Measurements from ENCODE around the gene C4BPA.
A peak's percentile ranks its signal among the peaks of the same experiment; 100 is the strongest.

Gene C4BPA

DNA sequence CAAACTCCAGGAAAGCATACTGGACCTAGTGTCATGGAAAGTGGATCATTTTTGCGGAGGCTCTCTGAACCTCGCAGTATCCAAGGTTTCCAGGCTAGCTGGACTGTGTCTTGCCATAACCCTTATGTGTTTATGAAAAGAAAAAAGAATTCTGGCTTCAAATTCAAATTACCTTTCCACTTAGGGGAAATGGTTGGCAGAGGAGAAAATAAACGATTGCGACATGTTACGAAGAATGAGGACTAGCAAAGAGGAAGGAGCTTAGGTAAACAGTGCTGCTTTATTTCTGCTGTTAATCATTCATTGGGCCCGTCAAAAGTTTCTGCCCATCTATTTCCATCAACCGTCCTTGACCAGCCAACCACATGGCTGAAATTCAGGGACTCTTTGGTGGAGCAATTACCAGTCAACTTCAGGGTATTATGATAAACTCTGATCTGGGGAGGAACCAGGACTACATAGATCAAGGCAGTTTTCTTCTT is at the start of gene C4BPA:
Gene C4BPA (plus strand): TSS at position 342 of the 482 bp plus-strand sequence. CDS start 8,793 bp downstream, outside the sequence.
- DNase-seq = no peak

DNA sequence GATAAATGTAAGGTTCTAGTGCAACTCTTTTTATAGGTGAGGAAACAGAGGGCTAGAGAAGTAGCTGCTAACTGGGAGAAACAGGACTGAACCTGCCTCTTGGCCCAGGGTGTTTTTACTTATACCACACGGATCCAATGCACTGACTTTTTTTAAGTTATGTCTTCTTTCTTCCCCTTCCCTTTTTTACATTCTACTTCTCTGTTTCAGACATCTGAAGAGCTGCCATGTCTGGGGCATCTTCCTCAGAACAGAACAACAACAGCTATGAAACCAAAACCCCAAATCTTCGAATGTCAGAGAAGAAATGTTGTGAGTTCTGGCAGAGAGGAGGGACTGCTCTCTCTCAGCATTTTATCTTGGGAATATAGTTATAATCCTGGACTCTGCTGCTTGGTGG is 49.5 kb upstream of the C4BPA start:
- DNase-seq = peak in 1 of 51 donors; percentile 34

DNA sequence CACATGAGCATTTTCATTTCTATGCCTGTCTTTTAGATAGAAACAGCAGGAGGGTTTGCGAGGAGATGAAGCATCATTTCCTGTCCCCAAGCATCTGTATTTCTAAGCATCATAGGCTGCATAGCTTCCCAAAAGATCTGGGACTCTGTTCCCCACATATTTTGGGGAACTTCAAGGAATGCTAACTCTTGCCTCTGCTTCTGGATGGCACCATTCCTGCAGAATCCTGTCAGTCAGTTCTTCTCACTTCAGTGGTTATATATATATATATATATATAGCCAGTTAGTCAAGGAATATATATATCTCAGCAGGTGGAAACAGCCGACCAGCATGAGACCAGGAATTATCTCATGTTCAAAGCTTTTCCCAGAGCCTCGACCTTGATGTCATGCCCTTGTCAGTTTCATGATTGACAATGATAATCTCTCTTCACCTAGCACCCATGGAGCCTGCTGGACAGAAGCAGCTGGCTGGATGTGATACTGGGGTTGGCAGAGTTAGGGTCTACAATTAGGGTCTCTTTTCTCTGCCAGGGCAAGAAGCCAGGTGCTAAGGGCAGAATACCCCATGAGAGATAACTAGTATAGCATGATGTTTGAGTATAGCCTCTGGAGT is 48.5 kb upstream of the C4BPA start:
- no peak for DNase-seq

DNA sequence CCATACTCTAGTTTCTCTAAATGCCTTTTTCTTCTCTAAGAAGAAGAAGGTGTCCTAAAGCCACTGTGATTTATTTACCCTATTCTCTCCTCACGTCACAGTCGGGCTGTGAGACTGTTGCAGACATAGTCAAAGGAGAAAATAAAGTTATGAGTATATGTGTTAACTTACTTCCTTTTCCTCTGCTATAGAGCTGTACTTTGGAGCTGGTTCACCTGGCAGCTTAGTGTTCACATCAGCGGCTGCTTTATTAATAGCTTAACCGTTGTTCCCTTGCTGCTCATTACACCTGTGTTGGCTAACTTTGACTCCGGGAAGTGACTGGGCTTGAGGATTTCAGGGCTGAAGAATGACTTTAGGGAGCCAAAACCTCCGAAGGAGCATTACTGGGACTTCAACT is 47.4 kb upstream of the C4BPA start:
- no peak for DNase-seq

DNA sequence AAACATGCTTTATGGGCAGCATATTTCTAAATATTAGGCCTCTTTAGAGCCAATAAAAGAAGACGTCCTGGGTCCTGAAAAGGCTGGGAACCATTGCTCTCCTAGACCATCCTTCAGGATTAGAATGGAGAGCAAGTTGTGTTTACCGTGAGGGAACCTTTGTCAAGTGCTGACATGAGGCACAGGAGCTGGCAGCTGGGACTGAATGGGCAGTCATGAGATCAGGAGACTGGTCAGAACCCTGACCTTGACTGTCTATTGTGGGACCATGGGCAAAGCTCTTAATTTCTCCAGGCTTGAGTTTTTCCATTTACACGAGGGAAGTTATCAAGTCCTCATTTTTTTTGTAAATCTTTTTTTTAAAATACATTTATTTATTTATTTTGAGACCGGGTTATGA is 45.8 kb upstream of the C4BPA start:
- DNase-seq = no peak

DNA sequence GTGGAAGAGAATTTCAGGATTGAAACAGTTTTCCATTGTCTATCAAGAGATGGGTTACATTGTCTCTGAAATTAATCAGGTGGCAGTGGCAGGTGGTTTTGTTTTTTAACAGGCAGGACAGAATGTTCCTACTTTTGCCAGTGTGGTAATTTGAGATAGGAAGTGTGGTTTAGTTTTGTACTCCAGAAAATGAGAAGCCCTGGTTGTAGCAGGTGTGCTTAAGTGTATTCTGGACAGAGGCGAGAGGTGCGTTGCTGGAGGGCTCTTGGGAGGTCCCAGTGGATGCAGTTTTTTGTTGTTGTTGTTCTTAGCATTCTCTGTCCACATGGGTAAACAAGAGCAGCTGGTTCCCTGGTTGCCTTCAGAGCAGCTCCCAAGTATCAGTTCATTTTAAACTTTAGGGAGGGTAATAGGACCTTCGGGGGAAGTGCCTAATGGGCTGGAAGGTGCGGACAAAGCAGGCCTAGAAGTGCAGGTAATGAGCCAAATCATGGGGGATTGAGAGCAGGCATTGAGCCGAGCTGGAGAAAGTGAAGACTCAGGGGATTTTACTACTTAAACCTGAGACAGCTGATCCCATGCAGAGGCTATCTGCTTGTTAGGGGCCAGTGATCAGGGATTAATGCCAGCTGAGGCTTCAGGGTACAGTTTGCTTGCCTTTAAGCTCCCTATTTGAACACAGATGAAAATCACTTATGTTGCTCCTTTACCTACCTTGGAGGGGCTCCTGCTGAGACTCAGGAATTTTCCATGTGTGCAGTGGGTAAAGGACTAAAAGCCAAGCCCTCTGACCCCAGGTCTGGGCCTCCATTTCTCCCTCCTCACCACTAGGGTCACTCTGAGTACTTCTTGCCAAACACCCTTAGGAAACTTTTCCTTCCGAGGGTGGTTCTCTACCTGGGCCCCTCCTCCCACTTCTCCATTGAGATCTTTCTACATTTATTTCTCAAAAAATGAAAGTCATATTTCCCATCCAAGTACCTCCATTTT is 44.9 kb upstream of the C4BPA start:
- no peak for DNase-seq

DNA sequence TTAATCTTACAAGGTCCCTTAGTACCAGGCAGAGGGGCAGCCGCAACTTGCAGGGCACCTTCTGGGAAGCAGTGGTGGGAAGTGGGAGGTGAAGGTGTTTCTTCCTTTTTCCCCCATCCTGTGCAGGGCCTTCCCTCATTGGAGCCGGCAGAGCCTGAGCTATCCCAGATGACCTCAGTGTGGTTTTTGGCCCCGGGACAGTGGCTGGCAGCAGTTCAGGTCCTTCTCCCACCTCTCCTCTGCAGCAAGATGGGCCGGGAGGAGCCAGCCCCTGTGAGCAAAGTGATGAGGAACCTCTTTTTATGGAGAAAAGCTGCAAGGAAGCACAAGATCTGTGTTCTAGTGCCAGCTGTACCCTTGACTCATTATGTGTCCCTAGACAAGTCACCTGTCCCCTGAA is 44.2 kb upstream of the C4BPA start:
- DNase-seq = no peak

DNA sequence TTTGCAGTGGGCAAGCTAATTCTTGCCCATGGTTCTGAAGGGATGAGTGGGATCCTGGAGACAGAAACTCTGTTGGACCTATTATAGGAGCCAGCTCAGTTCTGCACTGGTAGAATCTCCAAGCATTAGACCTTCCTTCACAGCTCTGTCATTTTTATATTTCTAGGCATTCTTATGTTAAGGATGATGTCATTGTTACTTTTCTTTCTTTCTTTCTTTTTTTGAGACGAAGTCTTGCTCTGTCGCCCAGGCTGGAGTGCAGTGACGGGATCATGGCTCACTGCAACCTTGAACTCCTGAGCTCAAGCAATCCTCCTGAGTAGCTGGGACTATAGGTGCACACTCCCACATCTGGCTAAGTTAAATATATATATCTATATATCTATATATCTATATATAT is 43.4 kb upstream of the C4BPA start:
- DNase-seq = no peak

DNA sequence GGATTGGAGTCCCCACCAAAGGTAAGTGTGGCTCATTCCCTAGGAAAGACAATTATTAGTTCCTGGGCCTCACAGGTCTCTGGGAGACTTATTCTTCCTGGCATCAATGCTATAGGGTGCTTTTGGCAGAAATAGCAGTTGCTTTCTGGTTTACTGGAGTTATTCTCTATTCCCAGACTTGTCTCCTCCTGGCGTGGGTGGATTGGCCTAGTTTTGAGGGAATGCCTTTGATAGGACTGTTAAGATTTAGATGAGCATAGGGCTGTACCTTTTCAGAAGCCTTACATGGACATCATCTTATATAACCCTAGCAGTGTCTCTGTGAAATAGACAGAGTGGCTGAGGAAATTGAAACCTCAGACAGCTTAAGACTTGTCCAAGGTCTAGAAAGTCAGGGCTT is 42.0 kb upstream of the C4BPA start:
- no peak for DNase-seq

DNA sequence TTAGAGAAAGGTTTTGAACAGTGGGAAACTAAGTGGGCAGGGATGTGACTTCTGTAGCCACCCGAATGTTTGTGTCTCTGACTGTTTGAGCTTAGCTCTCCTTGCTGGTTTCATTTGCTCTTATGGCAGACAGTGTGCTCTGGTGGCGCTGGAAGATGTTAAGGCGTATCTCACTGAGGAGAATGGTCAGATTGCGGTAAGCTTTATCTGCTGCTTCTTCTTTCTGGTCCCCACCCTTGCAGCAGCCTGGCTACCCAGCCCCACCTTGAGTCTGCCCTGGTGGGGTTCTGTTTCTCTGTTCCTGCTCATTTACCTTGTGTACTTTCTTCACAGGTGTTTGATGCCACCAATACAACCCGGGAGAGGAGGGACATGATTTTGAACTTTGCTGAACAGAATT is 41.0 kb upstream of the C4BPA start:
- DNase-seq = no peak

DNA sequence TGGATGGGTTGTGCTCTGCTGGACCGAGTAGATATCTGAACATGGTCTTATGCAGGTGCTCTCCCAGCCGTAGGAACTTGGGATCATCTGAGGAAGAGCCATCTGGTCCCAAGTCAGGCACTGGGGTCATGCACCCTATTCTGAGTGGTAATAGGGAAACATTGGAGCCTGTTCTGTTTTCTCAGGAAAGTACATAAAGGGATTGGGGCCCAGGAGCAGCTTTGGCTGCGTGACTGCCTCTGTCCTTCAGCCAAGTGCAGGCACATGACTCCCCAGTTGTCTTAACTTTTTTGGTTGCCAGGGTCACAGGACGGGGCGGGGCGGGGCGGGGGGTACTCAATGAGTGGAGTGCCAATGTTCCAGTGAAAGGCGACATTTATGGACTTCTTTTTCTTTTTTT is 39.5 kb upstream of the C4BPA start:
- DNase-seq = peak in 16 of 51 donors; percentile 5 to 51 (median 15)

DNA sequence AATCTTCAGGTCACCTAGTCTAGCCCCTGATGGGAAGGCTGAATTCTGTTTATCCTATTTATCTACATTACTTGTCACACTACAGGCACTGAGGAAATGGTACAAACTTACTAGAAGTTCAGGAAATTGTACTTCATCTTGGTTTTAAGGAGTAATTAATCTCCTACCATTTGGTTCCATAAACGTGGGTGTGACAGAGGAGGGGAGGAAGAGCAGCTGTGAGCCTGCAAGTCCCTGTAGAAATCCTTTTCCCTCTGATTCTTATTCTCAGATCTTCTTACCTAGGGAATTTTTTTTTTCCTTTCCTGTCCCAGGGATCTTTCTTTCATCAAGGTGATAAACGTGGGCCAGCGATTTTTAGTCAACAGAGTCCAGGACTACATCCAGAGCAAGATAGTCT is 36.8 kb upstream of the C4BPA start:
- no peak for DNase-seq

DNA sequence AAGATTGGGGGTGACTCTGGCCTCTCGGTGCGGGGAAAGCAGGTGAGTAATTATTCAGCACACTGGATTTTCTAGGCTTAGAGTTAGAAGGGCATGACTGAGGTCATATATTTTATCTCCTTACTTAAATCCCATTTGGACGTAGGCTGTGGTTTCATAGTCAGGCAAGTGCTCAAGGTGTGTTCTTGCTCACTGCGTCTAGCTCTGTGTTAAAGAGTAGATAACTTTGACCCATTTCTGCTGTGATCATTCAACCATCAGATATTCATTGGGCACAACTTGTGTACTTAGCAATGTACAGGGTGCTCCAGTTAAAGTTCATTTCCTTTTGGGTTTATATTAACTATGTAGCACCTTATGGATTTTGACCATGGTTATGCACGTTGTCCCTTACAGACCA is 36.4 kb upstream of the C4BPA start:
- DNase-seq = no peak

DNA sequence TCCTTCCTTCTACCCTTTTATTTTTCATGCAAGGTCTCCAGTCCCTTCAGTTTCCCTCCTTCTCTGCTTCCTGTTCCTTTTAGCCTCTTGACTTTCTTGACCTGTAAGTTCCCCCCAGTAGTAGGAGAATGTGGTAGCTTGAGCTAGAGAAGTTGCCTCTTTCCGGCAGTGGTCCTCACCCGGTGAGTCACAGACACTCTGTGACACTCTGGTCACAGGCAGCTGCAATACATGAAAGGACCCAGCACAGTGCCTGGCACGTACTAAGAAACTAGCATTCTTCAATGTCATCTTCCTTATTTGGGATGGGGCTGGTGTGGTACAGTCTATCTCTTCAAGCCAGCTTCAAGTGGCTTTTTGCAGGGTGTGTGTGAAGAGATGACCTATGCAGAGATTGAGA is 35.0 kb upstream of the C4BPA start:
- no peak for DNase-seq

DNA sequence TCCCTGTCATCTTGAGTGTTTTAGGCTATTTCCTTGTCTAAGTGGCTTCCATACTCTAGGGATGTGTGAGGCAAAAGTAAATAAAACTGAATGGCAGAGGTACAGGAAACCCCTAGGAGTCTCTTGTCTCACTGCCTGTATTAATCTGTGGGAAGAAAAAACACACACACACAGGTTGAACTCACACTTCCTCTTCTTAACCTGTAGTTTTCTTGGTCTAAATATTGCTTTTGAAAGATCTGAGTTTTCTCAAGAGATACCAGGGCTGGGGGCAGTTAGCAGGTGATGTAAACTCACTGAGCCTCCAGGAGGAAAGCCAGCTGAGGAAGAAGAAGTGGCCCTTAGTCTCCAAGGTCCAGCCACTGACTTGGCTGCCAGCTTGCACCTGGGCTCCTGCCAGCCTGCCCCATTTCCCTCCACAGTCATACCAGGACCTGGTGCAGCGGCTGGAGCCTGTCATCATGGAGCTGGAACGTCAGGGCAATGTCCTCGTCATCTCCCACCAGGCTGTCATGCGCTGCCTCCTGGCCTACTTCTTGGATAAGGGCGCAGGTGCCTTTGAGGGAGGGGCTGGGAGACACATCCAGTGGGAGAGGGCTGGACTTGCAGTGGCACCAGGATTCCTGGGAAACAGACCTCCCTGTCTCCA is 34.1 kb upstream of the C4BPA start:
- peak in 9 of 51 donors; percentile 7 to 53 (median 22) for DNase-seq

DNA sequence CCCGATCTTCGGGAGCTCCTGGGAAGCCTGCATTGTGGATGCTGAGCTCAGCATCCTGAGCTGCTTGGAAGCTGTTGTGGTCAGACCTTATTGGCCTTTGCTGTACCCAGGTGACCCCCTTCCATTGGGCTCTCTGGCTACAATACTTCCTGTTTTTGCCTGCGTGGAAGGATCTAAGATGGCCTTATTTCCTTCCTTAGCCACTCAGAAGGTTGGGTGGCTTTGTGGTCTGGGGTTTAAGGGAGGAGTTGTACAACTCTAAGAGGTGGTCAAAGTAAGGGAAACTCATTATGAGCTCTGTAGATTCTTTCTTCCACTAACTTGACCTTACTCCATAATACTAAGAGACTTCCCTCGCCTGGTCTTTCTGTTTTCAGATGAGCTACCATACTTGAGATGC is 33.2 kb upstream of the C4BPA start:
- no peak for DNase-seq

DNA sequence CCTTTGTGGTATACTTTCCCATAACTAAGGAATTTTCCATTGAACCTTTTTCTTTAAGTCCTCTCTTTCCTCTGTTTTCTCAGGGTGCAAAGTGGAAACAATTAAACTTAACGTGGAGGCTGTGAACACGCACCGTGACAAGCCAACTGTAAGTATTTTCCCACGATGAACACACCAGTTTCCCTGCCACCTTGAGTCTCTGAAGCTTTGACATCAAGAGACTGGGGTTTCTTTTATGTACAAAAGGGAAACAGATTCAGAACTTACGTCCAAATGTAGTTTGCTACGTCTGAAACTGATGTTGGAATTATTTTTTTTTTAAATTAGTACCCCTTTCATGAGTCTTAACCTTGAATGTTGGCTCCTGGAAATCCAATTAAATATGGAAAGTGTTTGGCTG is 32.6 kb upstream of the C4BPA start:
- DNase-seq = no peak

DNA sequence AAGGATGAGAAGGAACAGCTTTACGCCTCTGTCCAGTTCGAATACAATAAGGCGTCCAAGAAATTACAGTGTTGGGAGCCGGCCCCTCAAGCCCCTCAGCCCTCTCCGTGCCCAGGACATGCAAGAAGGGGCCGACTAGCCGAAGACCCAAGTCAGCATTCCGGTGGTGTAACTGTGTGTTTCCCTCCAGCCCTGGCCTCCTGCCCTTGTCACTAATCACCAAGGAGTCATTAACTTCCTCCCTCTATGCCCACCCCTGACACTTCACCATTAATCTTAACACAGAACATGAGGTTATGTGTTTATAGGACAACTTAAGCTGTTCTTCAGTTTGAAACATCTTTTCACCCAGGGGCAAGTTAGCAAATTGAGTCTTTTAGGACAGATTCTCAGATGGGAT is 31.8 kb upstream of the C4BPA start:
- DNase-seq = no peak

DNA sequence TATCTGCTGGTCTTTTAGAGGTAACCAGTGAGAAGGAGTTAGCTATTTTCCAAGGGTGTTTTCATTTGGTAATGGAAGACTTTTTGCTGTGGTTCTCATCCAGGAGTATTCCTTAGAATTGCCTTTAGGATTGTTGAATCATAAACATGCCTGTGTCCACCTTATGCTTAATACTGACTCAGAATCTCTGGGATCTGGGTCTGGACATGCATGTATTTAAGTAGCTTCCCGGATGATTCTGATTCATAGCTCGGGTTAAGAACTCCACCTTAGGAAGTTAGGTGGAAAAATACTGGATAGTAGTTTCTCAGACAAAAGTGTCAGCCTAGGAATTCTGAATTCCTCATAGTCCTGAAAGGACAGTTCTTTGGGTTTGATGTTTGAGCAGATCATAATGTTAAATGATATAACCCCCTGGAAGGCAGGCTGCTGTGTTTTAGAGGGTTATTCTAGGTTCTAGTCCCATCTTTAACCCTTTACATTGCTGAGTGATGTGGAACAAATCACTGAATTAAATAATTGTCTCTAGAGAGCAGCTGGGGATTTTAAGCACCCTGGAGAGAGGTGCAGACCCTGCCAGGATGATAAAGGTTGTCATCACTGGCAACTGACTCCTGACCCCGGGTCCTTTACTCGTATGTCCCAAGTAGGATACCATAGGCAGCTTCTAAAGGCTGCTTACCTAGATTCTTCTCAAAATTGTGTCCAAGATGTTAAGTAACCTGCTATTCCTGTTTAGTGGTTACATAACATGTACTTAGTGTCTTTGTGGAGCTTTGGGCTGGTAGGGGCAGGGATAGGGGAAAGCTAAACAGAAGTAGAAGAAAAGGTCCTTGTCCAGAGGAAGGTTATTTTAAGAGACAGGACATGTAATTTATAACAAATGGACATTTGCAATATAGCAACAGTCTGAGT is 29.9 kb upstream of the C4BPA start:
- no peak for DNase-seq

DNA sequence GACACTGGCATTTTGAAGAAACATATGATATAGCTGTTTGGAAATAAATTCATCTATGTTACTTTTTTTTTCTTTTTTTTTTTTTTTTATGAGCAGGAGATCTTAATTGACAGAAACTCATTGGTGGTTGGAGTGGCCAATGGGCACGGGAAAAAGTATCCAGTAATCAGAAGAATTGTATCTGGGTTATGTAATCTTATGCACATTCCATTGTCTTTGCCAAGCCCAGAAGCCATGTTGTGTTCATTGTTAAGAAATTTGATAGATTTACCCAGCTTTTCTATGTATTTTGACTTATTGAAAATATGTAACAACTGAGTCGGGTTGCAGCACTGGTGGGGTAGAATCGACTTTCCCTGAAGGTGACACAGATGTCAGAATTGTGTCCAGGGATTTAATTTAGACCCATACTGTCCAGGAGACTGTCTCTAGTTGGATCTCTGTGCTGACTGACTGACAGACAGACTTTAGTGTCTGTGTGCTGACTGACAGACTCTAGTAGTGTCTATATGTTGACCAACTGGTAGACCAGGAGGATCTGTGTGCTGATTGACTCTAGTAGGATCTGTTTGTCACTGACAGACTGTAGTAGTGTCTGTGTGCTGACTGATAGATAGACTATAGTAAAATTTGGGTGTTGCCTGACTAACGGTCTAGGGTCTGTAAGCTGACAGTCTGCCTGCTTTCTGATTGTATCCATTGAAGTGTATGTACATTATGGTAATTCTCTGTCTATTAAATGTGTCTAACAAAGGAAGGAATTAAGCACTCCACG is 27.7 kb upstream of the C4BPA start:
- DNase-seq = no peak
